A673 (cell line): Measurements from ENCODE around the gene LBHD2. TPM values are rescaled to one million over a fixed set of nuclear protein-coding genes. Genes with fewer than 3 reads are reported as not detected.

Source experiments
- BruUV-seq: library from RNA; stranded (reverse); fragments of 400-500 nt; replicated peaks from 2 replicates; lab custom pipeline; 2021; lab: Mats Ljungman, UMichigan
- CTCF ChIA-PET: fragments of 300-600 bp; sonication (Branson Sonifier 250); formaldehyde crosslinking; loops from one replicate; lab custom pipeline; 2022; ENCODE audit warnings: antibody characterized with exemption; lab: Charles Lee
- POLR2A ChIA-PET: fragments of 300-600 bp; sonication (Branson Sonifier 250); formaldehyde crosslinking; loops from one replicate; lab custom pipeline; 2022; ENCODE audit warnings: antibody characterized with exemption; ENCODE audit not compliant: low non-redundant PET; lab: Charles Lee
- DNase-seq: peaks from one replicate; pipeline ENCODE4 v3.0.0-alpha.2; 2015; ENCODE audit warnings: low spot score
- H3K27ac ChIP-seq: fragments of 200-600 bp; sonication (generic); 2 replicates; pipeline ENCODE4 v1.5.1; 2016; ENCODE audit warnings: mixed run types, low read depth, mild to moderate bottlenecking, mixed read lengths, antibody characterized with exemption, low read length; ENCODE audit not compliant: poor library complexity, severe bottlenecking
- H3K27me3 ChIP-seq: fragments of 200-600 bp; sonication (generic); replicated peaks from 2 replicates; pipeline ENCODE4 v1.6.1; 2017; ENCODE audit warnings: mixed run types, low read depth, mild to moderate bottlenecking, mixed read lengths, antibody characterized with exemption, low read length; ENCODE audit not compliant: insufficient read depth, poor library complexity
- H3K36me3 ChIP-seq: fragments of 200-600 bp; sonication (generic); 2 replicates; pipeline ENCODE4 v1.6.1; 2016; ENCODE audit warnings: mixed run types, mild to moderate bottlenecking, mixed read lengths, antibody characterized with exemption, low read length; ENCODE audit not compliant: insufficient read depth, poor library complexity, severe bottlenecking
- H3K4me1 ChIP-seq: fragments of 200-600 bp; sonication (generic); 2 replicates; pipeline ENCODE4 v1.6.1; 2017; ENCODE audit warnings: mixed run types, mild to moderate bottlenecking, mixed read lengths, antibody characterized with exemption, low read length; ENCODE audit not compliant: insufficient read depth, poor library complexity, severe bottlenecking
- H3K4me3 ChIP-seq: fragments of 200-600 bp; sonication (generic); 2 replicates; pipeline ENCODE4 v1.5.1; 2016; ENCODE audit warnings: low read depth, mixed run types, mild to moderate bottlenecking, mixed read lengths, low read length; ENCODE audit not compliant: poor library complexity, severe bottlenecking
- H3K9me3 ChIP-seq: fragments of 200-600 bp; sonication (generic); 2 replicates; pipeline ENCODE4 v1.6.1; 2016; ENCODE audit warnings: mixed run types, low read depth, mild to moderate bottlenecking, mixed read lengths, antibody characterized with exemption, low read length; ENCODE audit not compliant: poor library complexity, severe bottlenecking
- CTCF ChIP-seq: fragments of 300-800, 200-600 bp; sonication (generic); conservative IDR thresholded peaks from 2 replicates; pipeline ENCODE4 v1.5.1; 2017; ENCODE audit warnings: low read depth, mild to moderate bottlenecking, antibody characterized with exemption, low read length, moderate library complexity, mixed read lengths
- EZH2 ChIP-seq: fragments of 200-600 bp; sonication (generic); IDR thresholded peaks from 2 replicates; pipeline ENCODE4 v1.6.1; 2017; ENCODE audit warnings: borderline replicate concordance, low read depth, mild to moderate bottlenecking, mixed read lengths, antibody characterized with exemption, low read length; ENCODE audit not compliant: poor library complexity, severe bottlenecking
- intact Hi-C: fragments of 100-400 bp; cut with micrococcal nuclease; formaldehyde crosslinking; loops from one replicate; pipeline ENCODE4 v1.10.0; 2022; ENCODE audit not compliant: unreplicated experiment
- total RNA-seq: library from RNA; stranded (reverse); gene quantifications from 2 replicates; pipeline ENCODE4 v1.2.3, GENCODE V29; 2021

Gene LBHD2
- total RNA-seq, 1 experiment from 2014 or later: 0.99 TPM

GRCh38 chr14:103129301-103130016 is 45.4 kb downstream of the LBHD2 start:
- no peak for DNase-seq
- TF ChIP-seq CTCF (no peak), EZH2 (no peak)
- H3K27ac ChIP-seq: no peak overlapping the region
- ChIA-PET CTCF (no interaction called here), POLR2A (no interaction called here)
- no peaks in the 10 kb centered on the region for H3K27me3 ChIP-seq
- no TSS peak for BruUV-seq
- peaks cover 12% of the 10 kb centered on the region for H3K4me1 ChIP-seq
- no peak overlapping the region for H3K4me3 ChIP-seq
- no peaks in the 10 kb centered on the region for H3K9me3 ChIP-seq
- intact Hi-C loops: no loop called here
- no peaks in the 10 kb centered on the region for H3K36me3 ChIP-seq

GRCh38 chr14:103130017-103130764 is 46.2 kb downstream of the LBHD2 start:
- no peak overlapping the region for H3K4me3 ChIP-seq
- no peaks in the 10 kb centered on the region for H3K9me3 ChIP-seq
- no peak for TF ChIP-seq EZH2
- no peak for TF ChIP-seq CTCF
- peaks cover 12% of the 10 kb centered on the region for H3K4me1 ChIP-seq
- no TSS peak for BruUV-seq
- DNase-seq: no peak
- ChIA-PET POLR2A (no interaction called here), CTCF (no interaction called here)
- H3K27me3 ChIP-seq: no peaks in the 10 kb centered on the region
- intact Hi-C loops: no loop called here
- H3K36me3 ChIP-seq: no peaks in the 10 kb centered on the region
- H3K27ac ChIP-seq: no peak overlapping the region

- CTCF ChIA-PET: no interaction called here
- POLR2A ChIA-PET: no interaction called here
- H3K4me1 ChIP-seq: peaks cover 12% of the 10 kb centered on the region
- no peaks in the 10 kb centered on the region for H3K27me3 ChIP-seq
- intact Hi-C loops: no loop called here
- H3K9me3 ChIP-seq: no peaks in the 10 kb centered on the region
- BruUV-seq: no TSS peak
- peak; percentile 38 for DNase-seq
- H3K27ac ChIP-seq: no peak overlapping the region
- H3K4me3 ChIP-seq: no peak overlapping the region
- TF ChIP-seq EZH2: no peak
- TF ChIP-seq CTCF: no peak
- no peaks in the 10 kb centered on the region for H3K36me3 ChIP-seq
Measured at GRCh38 chr14:103130965-103131364, 47.0 kb downstream of the LBHD2 start.
